Measurements from ENCODE around the gene SLC2A2. TPM values are rescaled to one million over a fixed set of nuclear protein-coding genes. Genes with fewer than 3 reads are reported as not detected.

The SLC2A2 gene
- total RNA-seq, 4 donors from 2014 or later, result not detected

DNA sequence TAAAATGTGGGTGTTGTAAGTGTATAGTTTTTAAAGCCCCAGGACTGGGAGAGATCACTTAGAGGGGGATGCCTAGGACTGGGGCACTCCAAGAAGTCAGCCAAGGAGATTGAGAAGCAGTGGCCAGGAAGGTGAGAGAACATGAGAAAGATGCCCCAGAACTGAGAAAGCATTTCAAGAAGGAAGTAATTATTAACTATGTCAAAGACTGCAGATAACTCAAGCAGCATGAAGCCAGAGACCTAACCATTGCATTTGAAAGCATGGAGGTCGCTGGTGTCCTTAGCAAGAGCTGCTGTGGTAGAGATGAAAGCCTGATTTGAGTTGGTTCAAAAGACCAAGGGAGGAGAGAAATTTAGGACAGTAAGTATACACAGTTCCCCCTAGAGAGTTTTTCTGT is 30.6 kb upstream of the SLC2A2 start:
- TF ChIP-seq POLR2A (IDR thresholded peaks at IDR 0.05), result no peak
- TF ChIP-seq, protein P1, sequence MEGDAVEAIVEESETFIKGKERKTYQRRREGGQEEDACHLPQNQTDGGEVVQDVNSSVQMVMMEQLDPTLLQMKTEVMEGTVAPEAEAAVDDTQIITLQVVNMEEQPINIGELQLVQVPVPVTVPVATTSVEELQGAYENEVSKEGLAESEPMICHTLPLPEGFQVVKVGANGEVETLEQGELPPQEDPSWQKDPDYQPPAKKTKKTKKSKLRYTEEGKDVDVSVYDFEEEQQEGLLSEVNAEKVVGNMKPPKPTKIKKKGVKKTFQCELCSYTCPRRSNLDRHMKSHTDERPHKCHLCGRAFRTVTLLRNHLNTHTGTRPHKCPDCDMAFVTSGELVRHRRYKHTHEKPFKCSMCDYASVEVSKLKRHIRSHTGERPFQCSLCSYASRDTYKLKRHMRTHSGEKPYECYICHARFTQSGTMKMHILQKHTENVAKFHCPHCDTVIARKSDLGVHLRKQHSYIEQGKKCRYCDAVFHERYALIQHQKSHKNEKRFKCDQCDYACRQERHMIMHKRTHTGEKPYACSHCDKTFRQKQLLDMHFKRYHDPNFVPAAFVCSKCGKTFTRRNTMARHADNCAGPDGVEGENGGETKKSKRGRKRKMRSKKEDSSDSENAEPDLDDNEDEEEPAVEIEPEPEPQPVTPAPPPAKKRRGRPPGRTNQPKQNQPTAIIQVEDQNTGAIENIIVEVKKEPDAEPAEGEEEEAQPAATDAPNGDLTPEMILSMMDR (IDR thresholded peaks at IDR 0.05), result no peak
- Histone ChIP-seq H3K27ac (no peak overlapping the region), H3K9me3 (no peaks in the 10 kb centered on the region), H3K27me3 (no peaks in the 10 kb centered on the region), H3K4me3 (no peak overlapping the region), H3K4me1 (no peaks in the 10 kb centered on the region), H3K36me3 (no peaks in the 10 kb centered on the region)
- intact Hi-C loops (cut with DNase I), result loop anchor here (10.0 kb wide), 1 partner anchor 508 kb away; no protein-coding TSS in a partner anchor
- DNase-seq, result no peak
- 84 to 86% methylated on average over 1 of the region's 1 CpG for whole genome bisulfite sequencing, 2 donors

DNA sequence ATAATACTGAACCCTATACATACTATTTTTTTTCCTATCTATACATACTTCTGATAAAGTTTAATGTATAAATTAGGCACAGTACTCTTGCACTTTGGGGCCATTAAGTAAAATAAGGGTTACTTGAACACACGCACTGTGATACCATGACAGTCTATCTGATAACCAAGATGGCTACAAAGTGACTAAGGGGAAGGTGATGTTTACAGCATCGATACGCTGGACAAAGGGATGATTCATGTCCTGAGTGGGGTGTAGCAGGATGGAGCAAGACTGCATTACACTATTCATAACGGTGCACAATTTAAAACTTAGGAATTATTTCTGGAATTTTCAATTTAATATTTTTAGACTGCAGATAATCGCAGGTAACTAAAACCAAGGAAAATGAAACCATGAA is 30.0 kb upstream of the SLC2A2 start:
- no peaks in the 10 kb centered on the region for H3K36me3 ChIP-seq
- TF ChIP-seq, protein P1 (IDR thresholded peaks at IDR 0.05), result no peak
- no peak for TF ChIP-seq POLR2A (IDR thresholded peaks at IDR 0.05)
- H3K9me3 ChIP-seq, result no peaks in the 10 kb centered on the region
- no peak overlapping the region for H3K27ac ChIP-seq
- DNase-seq, result no peak
- no peaks in the 10 kb centered on the region for H3K4me1 ChIP-seq
- no peak overlapping the region for H3K4me3 ChIP-seq
- intact Hi-C loops (cut with DNase I), result loop anchor here (10.0 kb wide), 1 partner anchor 508 kb away; no protein-coding TSS in a partner anchor
- WGBS, 2 donors, result 65 to 68% methylated on average over 5 of the region's 5 CpGs
- no peaks in the 10 kb centered on the region for H3K27me3 ChIP-seq

DNA sequence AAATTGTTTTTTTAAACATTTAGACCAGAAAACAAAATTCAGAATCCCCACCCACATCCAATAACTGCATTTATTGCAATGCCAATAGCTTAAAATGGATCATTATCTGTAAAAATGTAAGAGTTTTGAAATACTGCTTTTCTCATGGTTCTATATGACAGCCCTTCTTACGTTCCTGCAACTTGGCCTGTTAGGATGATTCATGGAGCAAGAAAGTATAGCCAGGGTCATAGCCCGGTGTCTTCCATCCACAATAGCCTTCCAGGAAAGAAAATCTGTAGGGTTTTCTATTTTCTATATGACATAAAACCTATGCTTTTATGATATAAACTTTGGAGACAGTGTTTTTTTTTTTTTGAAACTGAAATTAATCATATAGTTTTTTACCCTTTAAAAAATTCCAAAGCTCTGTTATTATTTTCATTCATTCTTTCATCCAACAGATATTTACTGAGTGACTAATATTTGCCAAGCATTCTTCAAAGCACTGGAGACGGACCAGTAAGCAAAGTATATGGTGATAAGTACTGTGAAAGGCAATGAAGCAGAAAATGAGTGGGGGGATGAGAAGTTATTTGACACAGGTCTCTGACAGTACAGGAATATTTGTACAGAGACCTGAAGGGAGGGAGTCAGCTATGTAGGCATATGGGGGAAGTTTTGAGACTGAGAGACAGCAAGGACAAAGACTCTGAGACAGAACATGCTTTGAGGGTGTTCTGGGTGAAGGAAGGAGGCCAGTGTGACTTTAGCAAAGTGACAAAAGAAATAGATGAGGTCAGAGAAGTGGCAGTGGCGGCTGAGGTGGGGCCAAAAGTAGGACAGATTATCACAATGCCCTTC is 29.0 kb upstream of the SLC2A2 start:
- Histone ChIP-seq H3K36me3 (no peaks in the 10 kb centered on the region), H3K27ac (no peak overlapping the region), H3K4me3 (no peak overlapping the region), H3K27me3 (no peaks in the 10 kb centered on the region), H3K9me3 (no peaks in the 10 kb centered on the region), H3K4me1 (no peaks in the 10 kb centered on the region)
- TF ChIP-seq, protein P1 (IDR thresholded peaks at IDR 0.05), result no peak
- TF ChIP-seq POLR2A (IDR thresholded peaks at IDR 0.05), result no peak
- intact Hi-C loops (cut with DNase I), result loop anchor here (10.0 kb wide), 1 partner anchor 509 kb away; no protein-coding TSS in a partner anchor
- DNase-seq, result no peak
- WGBS, 2 donors, result 36 to 41% methylated on average over 4 of the region's 4 CpGs

DNA sequence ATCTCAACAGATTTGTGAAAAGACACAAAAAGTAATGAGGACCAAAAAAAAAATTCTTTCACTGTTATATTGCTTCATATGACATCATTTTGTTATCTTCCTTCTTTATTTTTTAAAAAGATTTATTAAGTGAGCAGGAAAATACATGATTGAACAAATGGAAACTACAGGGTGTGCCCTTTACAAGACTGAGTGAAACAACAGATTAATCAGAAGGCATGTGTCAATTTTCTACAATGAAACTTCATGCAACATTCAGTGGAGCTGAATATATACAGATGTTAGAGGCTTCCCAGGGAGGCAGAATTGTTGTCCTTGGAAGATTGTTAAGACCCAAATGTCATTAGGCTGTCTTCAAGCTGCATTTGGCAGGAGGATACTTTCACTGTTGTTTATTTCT is 28.4 kb upstream of the SLC2A2 start:
- no peak for DNase-seq
- H3K4me3 ChIP-seq, result no peak overlapping the region
- H3K27ac ChIP-seq, result no peak overlapping the region
- H3K27me3 ChIP-seq, result no peaks in the 10 kb centered on the region
- no peaks in the 10 kb centered on the region for H3K36me3 ChIP-seq
- no peaks in the 10 kb centered on the region for H3K9me3 ChIP-seq
- intact Hi-C loops (cut with DNase I), result loop anchor here (10.0 kb wide), 1 partner anchor 510 kb away; no protein-coding TSS in a partner anchor
- H3K4me1 ChIP-seq, result no peaks in the 10 kb centered on the region
- TF ChIP-seq, protein P1 (IDR thresholded peaks at IDR 0.05), result no peak
- TF ChIP-seq POLR2A (IDR thresholded peaks at IDR 0.05), result no peak

DNA sequence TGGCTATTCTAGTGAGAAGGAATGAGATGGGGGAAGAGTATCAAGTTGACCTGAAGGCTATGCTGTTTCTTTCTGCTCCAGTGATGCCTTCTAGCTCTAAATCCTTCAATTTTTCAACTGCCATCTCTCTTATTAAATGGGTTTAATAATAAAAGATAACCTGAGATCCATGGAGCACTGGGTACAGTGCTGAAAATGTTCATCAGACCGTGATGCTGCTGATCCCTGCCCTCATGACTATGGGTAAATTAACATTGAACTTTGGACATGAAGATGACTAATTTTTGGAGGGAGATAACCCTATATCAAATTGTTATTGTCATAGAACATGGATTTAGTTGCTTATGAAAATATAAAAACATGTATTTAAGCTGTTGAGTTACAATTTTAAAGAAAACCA is 27.7 kb upstream of the SLC2A2 start:
- 67 to 100% methylated on average over 1 of the region's 1 CpG for WGBS, 2 donors
- DNase-seq, result no peak
- TF ChIP-seq, protein P1 (IDR thresholded peaks at IDR 0.05), result no peak
- TF ChIP-seq POLR2A (IDR thresholded peaks at IDR 0.05), result no peak
- Histone ChIP-seq H3K4me3 (no peak overlapping the region), H3K27me3 (no peaks in the 10 kb centered on the region), H3K27ac (no peak overlapping the region), H3K4me1 (no peaks in the 10 kb centered on the region), H3K9me3 (no peaks in the 10 kb centered on the region), H3K36me3 (no peaks in the 10 kb centered on the region)
- intact Hi-C loops (cut with DNase I), result loop anchor here (10.0 kb wide), 1 partner anchor 511 kb away; no protein-coding TSS in a partner anchor
